Measurements from ENCODE around the gene NEFH. TPM values are rescaled to one million over a fixed set of nuclear protein-coding genes. Genes with fewer than 3 reads are reported as not detected.
A peak's percentile ranks its signal among the peaks of the same experiment; 100 is the strongest.

The NEFH gene
- total RNA-seq, 2 donors from 2014 or later: 0.33 to 0.52 TPM

DNA sequence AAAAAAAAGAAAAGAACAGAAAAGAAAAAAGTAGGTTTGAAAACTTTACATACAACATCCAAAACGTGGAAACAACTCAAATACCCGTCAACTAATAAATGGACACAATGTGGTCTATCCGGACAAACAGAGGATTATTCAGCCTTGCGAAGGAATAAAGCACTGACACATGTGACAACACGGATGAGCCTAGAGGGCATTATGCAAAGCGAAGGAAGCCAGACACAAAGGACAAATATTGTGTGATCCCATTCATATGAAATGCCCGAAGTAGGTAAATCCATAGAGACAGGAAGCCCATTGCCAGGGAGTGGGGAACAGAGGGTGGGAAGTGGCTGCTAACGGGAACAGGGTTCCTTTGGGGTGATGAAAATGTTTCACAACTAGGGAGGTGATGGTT, 29.8 kb upstream of the NEFH start:
- TF ChIP-seq, protein P1, sequence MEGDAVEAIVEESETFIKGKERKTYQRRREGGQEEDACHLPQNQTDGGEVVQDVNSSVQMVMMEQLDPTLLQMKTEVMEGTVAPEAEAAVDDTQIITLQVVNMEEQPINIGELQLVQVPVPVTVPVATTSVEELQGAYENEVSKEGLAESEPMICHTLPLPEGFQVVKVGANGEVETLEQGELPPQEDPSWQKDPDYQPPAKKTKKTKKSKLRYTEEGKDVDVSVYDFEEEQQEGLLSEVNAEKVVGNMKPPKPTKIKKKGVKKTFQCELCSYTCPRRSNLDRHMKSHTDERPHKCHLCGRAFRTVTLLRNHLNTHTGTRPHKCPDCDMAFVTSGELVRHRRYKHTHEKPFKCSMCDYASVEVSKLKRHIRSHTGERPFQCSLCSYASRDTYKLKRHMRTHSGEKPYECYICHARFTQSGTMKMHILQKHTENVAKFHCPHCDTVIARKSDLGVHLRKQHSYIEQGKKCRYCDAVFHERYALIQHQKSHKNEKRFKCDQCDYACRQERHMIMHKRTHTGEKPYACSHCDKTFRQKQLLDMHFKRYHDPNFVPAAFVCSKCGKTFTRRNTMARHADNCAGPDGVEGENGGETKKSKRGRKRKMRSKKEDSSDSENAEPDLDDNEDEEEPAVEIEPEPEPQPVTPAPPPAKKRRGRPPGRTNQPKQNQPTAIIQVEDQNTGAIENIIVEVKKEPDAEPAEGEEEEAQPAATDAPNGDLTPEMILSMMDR (IDR thresholded peaks at IDR 0.05): no peak
- TF ChIP-seq POLR2A (IDR thresholded peaks at IDR 0.05): no peak
- WGBS, 2 donors: 84 to 87% methylated on average over 8 of the region's 8 CpGs
- ATAC-seq (no peak), DNase-seq (no peak)
- Histone ChIP-seq H3K27ac (no peak overlapping the region), H3K4me1 (no peaks in the 10 kb centered on the region), H3K36me3 (replicated peaks in 1 of 2; ENCODE audit: insufficient read depth in 1 of 2, low read depth in 2 of 2) (no peaks in the 10 kb centered on the region), H3K4me3 (no peak overlapping the region), H3K27me3 (no peaks in the 10 kb centered on the region), H3K9me3 (no peaks in the 10 kb centered on the region)
- intact Hi-C loops (cut with DNase I): no loop called here

DNA sequence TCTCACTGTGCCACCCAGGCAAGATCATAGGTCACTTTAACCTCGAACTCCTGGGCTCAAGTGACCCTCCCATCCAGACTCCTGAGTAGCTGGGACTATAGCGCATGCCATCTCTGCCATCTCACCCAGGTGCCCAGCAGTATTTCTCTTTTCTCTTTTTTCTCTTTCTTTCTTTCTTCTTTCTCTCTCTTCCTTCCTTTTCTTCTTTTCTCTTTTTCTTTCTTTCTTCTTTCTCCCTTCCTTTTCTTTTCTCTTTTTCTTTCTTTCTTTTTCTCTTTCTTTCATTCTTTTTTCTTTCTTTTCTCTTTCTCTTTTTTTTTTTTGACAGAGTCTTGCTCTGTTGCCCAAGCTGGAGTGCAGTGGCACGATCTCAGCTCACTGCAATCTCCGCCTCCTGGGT, 28.2 kb upstream of the NEFH start:
- Histone ChIP-seq H3K4me3 (no peak overlapping the region), H3K9me3 (no peaks in the 10 kb centered on the region), H3K27me3 (no peaks in the 10 kb centered on the region), H3K36me3 (replicated peaks in 1 of 2; ENCODE audit: insufficient read depth in 1 of 2, low read depth in 2 of 2) (no peaks in the 10 kb centered on the region), H3K27ac (no peak overlapping the region), H3K4me1 (no peaks in the 10 kb centered on the region)
- WGBS, 2 donors: 83 to 85% methylated on average over 3 to 4 of the region's 4 CpGs
- no peak for DNase-seq
- TF ChIP-seq POLR2A (IDR thresholded peaks at IDR 0.05): no peak
- TF ChIP-seq, protein P1 (IDR thresholded peaks at IDR 0.05): no peak
- ATAC-seq: no peak
- intact Hi-C loops (cut with DNase I): no loop called here

GRCh38 chr22:29454276-29454675, 25.7 kb upstream of the NEFH start:
- TF ChIP-seq, protein P1 (IDR thresholded peaks at IDR 0.05): no peak
- no peak for TF ChIP-seq POLR2A (IDR thresholded peaks at IDR 0.05)
- no peak overlapping the region for H3K27ac ChIP-seq
- H3K36me3 ChIP-seq (replicated peaks in 1 of 2; ENCODE audit: insufficient read depth in 1 of 2, low read depth in 2 of 2): no peaks in the 10 kb centered on the region
- H3K9me3 ChIP-seq: no peaks in the 10 kb centered on the region
- intact Hi-C loops (cut with DNase I): no loop called here
- H3K27me3 ChIP-seq: no peaks in the 10 kb centered on the region
- no peak overlapping the region for H3K4me3 ChIP-seq
- H3K4me1 ChIP-seq: no peaks in the 10 kb centered on the region
- no peak for ATAC-seq
- DNase-seq: no peak
- 22 to 69% methylated on average over 6 to 8 of the region's 8 CpGs for WGBS, 2 donors

GRCh38 chr22:29456211-29456671, 23.8 kb upstream of the NEFH start:
- intact Hi-C loops (cut with DNase I): no loop called here
- Histone ChIP-seq H3K27ac (no peak overlapping the region), H3K27me3 (no peaks in the 10 kb centered on the region), H3K4me3 (no peak overlapping the region), H3K9me3 (no peaks in the 10 kb centered on the region), H3K36me3 (replicated peaks in 1 of 2; ENCODE audit: insufficient read depth in 1 of 2, low read depth in 2 of 2) (no peaks in the 10 kb centered on the region), H3K4me1 (no peaks in the 10 kb centered on the region)
- no peak for ATAC-seq
- 68 to 76% methylated on average over 9 of the region's 9 CpGs for WGBS, 2 donors
- TF ChIP-seq POLR2A (IDR thresholded peaks at IDR 0.05): no peak
- TF ChIP-seq, protein P1 (IDR thresholded peaks at IDR 0.05): no peak
- no peak for DNase-seq

GRCh38 chr22:29457730-29458129, 22.3 kb upstream of the NEFH start:
- intact Hi-C loops (cut with DNase I): no loop called here
- H3K27ac ChIP-seq: no peak overlapping the region
- no peaks in the 10 kb centered on the region for H3K36me3 ChIP-seq (replicated peaks in 1 of 2; ENCODE audit: insufficient read depth in 1 of 2, low read depth in 2 of 2)
- H3K4me3 ChIP-seq: no peak overlapping the region
- TF ChIP-seq POLR2A (IDR thresholded peaks at IDR 0.05): no peak
- TF ChIP-seq, protein P1 (IDR thresholded peaks at IDR 0.05): no peak
- H3K27me3 ChIP-seq: no peaks in the 10 kb centered on the region
- no peaks in the 10 kb centered on the region for H3K4me1 ChIP-seq
- ATAC-seq: peak; percentile 58
- 34 to 100% methylated on average over 1 to 4 of the region's 4 CpGs for WGBS, 2 donors
- DNase-seq: peak in 2 of 4 donors; percentile 16 to 27
- H3K9me3 ChIP-seq: no peaks in the 10 kb centered on the region

Measured in body of pancreas (tissue), 4 donors.